GM21528 (cell line): ENCODE results near the gene PRICKLE1.
A peak's percentile ranks its signal among the peaks of the same experiment; 100 is the strongest.

Source experiments
- ATAC-seq: cut with Tn5 transposase; IDR thresholded peaks from one replicate; pipeline ENCODE4 v1.9.1; 2021; ENCODE audit warnings: mild to moderate bottlenecking, moderate library complexity; ENCODE audit not compliant: unreplicated experiment, low FRiP score

PRICKLE1 gene

GRCh38 chr12:42590330-42590934, 886 bp upstream of the PRICKLE1 start:
- no peak for ATAC-seq

DNA sequence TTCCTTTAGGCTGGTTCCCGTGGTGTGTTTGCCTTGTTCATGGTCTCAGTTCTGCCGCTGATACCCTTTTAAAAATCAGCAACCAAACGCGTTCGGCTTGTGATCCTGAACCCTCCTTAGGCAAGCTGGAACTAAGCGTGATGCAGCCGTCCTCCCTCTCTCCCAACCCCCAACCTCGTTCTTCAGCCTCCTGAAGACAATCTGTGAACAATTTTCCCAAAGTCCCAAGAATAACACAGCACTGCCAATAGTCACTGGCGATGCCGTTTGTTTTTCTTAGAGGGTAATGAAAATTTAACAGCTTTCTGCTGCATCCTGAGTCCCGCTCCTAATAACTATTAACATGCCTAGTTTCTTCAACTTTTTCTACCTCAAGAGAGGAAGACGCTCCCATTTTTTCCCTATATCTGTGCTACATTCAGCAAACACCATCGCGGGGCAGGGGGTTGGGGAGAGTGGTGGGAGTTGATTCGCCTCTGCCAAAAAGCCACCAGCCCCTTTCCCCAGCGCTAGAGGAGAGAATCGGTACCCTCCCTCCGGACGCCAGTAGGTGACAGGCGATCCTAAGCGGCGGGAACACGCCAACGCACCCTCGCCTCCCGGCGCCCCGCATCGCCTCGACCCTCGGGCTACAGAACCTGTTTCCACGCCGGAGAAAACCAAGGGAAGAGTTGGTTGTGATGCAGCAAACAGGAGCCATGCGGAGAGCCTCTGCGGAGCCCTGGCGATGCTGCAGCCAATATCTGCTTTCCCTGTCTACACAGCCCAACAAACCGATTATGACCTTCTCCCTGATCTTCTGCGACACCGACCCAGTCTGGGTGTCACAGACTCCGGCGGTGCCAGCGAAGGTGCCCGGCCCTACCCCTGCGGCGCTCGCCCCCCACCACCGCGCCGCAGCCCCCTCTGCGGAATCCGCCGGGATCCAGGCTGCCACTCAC, 752 bp downstream of the PRICKLE1 start:
- ATAC-seq: peak; percentile 35

DNA sequence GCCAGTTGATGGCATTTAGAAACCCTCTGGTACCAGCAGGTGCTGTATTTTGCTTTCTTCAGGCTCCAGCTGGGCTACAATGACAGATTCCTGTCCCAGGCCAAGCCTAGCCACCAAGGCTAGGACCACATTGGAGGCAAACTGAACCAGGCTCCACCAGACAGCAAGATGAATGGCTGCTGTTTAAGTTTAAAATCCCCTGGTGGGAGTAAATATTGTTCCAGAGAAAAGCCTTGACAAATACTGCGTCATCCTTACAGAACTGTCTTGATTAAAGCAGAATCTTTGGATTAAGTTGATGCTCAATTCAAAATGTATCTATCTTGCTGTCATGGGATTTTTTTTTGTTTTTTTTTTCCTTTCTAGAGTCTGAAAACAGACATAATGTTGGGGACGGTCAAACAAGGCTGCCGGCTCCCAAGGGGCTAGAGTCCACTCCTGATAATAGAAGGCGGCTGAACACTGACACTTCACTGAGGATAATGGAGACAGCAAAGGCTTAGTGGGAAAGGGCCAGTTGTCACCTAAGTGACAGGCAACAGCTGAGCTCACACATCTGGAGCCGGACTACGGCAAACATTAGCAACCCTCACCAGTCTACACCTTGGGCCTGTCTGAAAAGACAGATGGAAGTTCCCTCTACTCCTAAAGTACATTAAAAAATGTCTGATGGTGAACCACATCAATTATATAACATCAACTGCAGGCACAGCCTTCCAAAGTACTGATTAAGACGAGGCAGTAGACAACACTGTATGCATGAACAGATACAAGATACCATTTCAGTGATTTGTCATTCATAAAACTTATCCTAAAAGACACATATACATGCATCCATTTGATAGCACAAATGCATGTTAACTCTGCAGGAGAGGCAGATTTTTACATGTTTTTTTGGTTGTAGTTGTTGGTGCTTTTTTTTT, 1.7 kb downstream of the PRICKLE1 start:
- ATAC-seq: no peak

GRCh38 chr12:42586268-42586667, 3.3 kb downstream of the PRICKLE1 start:
- no peak for ATAC-seq

DNA sequence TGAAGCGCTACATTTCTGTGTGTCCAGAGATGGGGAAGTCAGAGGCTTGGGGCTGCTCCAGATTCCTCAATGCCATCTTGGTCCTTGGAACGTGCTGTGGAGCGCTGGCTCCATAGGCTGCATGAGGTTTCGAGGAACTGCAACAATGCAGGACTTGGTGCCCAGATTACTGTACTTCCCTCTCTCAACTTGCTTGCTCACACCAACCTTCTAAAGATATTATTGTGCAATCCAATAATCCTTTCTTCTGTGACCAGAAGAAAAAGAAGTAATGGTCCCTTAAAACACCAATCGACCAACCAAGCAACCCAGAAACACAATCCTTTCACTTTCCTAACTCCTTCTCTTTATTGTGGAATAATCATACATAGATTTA, 3.7 kb downstream of the PRICKLE1 start:
- ATAC-seq: no peak

DNA sequence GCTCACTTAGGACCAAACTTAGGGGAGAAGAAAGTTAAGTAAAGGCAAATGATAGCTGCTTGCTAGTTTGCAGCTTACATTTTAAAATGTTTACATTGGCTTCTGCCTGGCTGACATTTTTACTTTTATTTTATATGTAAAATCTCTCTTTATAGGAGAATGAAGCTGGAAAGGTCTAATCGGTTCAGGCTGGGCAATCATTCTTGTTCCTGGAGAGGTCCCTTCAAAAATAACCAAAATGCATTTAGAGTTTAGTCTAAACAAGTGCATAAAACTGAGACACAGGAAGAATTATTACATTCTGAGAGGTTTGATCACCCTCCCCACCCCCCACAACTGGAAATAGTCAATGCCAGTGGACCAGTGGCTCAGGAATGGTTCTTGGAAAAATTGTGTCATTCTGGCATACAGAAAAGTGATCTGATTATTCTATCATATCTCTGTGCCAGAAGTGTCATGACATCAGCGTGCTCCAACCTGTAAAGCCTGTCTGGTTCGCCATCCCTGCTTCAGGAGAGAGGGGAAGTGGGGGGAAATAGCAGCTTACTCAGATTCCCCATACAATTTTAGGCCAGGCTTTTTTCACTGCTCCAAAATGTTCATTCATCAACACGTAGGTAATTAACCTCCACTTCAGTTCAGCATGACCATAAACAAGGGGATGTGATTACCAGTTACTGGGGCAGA, 4.2 kb downstream of the PRICKLE1 start:
- ATAC-seq: no peak

DNA sequence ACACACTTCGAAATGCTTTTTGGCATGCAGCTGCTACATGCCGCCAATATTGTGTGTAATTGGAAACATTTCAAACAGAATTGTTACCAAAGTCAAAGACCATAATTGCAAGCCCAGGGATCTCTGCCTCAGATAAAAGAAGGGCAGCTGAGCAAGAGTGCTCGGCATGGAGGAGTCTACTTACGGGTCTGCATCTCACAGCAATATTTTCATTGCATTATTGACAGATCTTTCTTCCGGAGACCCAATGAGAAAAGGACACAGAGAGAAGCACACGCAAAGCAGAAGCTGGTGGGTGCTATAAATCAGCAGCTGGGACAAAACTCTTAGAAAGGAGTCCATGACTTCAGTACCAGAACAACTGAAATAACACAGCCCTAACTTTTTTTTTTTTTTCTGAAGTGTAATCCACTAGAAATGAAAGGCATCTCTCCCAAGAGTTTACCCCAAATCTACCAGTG, 4.9 kb downstream of the PRICKLE1 start:
- no peak for ATAC-seq

DNA sequence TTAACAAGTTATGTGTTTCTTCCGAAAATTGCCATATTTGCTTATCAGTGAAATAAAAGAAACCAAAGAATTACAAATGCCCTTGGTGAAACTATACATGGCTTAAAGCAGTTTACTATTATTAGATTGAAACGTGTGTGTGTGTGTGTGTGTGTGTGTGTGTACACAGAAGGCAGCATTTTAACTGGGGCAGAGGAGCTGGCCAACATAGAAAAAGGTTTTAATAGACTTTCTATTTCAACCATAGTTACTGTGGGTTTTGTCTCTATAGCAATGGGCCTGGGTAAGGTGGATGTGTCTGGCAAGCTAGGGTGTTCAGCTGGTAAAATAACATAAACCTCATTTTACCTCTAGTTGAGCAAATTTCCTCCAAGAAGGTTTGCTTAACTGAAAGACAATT, 6.5 kb downstream of the PRICKLE1 start:
- no peak for ATAC-seq

DNA sequence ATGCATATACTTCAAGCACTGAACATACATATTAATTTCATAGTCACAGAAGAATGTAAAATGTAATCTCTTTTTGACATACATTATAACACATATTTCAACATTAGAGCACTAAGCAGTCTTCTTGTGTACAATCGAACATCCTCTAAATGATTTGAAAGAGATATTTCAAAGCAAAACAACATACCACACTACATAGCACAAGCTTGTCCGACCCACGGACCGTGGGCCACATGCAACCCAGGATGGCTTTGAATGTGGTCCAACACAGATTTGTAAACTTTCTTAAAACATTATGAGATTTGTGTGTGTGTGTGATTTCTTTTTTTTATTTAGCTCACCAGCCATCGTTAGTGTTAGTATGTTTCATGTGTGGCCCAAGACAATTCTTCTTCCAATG, 7.0 kb downstream of the PRICKLE1 start:
- ATAC-seq: no peak

DNA sequence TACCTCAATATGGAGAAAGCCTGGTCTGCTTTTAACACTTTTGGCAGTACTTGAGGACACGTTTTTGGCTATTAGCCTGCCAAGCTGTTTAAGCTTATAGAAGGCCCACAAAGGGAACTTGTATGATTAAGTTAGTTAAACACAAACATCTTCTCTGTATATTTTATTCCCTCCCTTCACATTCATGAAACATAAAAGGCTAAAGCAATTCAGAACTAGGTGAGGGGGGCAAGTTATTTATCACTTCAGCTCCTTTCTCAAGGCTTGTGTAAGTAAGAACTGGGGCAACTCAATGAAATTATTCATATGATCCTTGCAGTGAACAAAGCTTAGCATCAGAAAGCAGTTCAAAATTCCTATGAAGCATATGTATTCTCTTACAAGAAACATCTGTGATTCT, 7.5 kb downstream of the PRICKLE1 start:
- no peak for ATAC-seq

- no peak for ATAC-seq
Measured at GRCh38 chr12:42576374-42576773, 13.2 kb downstream of the PRICKLE1 start.

DNA sequence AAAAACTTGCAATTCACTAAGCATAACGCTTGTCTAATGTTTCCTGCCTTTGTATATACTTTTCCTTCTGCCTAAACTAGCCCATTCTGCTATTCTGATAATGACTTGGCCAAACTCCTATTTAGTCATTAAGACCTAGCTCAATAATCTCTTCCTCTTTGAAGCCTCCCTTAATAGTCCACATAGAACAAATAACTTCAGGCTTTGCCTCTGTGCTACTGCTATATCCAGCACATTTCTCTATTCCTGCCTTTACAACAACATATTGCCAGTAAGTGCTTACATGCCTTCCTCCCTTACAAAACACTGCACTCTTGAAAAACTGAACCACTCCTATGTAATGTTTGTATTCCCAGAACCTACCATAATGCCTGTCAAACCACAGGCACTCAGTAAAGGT, 13.8 kb downstream of the PRICKLE1 start:
- ATAC-seq: no peak

DNA sequence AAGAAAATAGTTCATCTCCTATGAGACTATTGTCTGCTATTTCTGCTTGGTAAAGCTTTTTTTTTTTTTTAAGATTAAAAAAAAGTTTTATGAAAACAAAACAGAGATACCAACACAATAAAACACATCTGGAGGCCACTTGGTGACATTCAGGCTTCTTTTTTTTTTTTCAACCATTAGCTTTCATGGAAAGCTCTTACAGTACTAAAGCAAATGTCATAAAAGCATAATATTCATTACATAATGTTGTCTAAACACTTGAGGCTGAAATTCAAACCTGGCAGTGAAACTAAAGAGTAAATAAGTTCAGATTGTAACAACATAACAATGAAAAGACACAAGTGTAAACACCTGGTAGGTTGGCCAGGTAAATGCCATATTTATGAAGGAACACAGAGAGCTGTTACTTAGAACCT, 14.7 kb downstream of the PRICKLE1 start:
- no peak for ATAC-seq

GRCh38 chr12:42571327-42572009, 18.1 kb downstream of the PRICKLE1 start:
- ATAC-seq: no peak

- no peak for ATAC-seq
Measured at GRCh38 chr12:42570076-42570475, 19.5 kb downstream of the PRICKLE1 start.

DNA sequence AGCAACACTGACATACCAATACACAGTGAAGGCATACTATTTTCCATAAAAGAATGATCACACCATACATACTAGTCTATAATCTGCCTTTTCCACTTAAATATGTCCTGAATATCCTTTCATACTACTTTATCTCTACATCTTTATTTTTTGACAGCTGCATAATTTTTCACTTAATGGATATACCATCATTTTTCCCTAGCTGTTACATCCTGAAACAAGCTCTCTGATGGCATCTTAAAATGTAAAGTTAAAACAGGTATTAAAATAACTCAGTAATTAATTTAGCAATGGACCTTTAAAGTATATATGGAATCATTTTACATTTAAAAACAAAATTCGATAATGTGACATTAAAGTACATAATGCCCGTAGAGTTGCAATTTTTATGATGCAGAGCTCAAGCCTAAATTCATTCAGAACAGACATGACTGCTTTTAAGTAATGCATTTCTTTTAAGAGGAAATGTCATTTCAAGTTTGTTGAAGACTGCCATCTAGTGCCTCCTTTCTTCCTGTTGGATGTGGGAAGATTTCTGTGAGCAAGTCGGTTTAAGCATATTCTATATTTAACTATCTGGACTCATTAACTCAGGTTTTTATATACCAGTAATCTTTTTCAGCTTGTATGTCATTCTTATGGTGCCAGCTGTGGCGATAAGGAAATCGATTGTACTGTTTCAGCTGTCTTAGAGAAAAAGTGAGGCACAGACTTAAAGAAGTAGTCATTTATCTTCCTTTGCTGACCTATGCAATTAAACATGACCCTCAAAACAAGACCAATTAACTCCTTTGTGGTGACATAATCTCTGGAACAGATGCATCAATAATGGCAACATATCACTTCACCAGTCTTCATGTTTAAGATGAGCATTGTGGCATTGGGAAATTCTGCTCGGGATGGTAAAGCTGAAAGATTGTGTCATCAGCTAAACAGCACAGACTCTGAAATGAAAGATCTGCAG, 20.3 kb downstream of the PRICKLE1 start:
- ATAC-seq: peak; percentile 61

DNA sequence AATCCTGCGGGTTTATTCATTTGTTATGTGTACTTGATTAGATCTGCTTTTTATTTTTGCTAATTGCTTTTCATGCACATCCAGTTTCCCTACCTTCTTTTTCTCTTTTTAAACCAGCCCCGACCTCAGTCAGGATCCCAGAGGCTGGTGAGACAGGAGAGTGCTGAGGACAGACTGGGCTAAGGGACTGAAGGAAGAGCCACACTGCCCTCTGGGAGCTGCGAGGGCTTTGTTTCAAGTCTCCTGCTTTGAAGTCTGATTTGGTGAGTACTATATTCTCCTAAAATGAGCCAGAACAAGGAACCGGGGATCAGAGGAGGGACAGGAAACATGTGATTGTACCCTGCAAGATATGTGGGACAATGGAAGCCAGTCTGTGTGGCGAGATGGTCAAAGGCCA, 23.9 kb downstream of the PRICKLE1 start:
- ATAC-seq: no peak

DNA sequence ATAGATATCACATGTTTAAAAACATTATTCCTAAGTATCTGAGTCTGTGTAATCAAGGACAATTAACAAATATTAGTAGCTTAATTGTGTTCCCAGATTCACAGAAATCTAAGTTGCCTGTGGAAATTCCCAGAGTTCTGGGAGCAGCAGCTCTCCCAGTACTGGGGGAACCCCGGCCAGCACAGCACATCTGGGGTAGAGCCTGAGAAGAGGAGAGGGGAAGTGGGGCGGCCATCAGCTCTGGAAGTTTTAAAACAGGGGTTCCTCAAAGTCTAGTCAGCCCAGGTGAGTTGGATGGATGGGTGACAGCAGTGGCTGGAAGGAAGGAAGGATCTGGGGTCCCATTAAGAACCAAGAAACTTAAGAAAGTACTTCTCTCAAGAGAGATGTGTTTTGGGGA, 24.6 kb downstream of the PRICKLE1 start:
- ATAC-seq: no peak

DNA sequence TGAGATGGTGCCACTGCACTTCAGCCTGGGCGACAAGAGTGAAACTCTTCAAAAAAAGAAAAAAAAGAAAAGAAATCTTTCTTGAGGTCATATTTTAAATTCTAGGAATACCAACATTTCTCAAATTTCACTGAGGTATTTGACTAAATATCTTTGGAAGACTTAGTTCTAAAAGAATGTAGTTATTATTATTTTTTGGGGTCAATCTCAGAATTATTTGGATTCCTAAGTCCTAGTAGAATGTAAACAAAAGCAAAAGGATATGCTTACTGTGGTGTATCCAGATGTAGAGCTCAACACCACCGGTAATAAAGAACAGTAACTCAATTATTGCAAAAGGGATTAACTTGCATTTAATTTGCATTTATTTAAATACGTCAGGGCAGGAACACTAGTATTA, 25.0 kb downstream of the PRICKLE1 start:
- no peak for ATAC-seq
